ENCODE results near the gene FAM8A1.

GRCh38 chr6:17556014-17556413 is 44.1 kb upstream of the FAM8A1 start:
- TF ChIP-seq CTCF (IDR thresholded peaks at IDR 0.05; ENCODE audit: borderline replicate concordance, extremely low read depth, low read length, poor library complexity, severe bottlenecking) (no peak), EZH2 (IDR thresholded peaks at IDR 0.05; ENCODE audit: borderline replicate concordance, low read depth, low read length, severe bottlenecking) (no peak)

Data from DND-41 (cell line).